ENCODE measurements around the gene CDH4.
"Not testable (repeated sequence)": the region's sequence is repeated elsewhere in the genome, so short reads cannot be mapped to it uniquely, and the experiment has no call there.

The CDH4 gene

GRCh38 chr20:61443443-61444126 lies 191.5 kb downstream of the CDH4 start:
- DNase-seq = no peak

- DNase-seq = no peak
These were observed 192.6 kb downstream of the CDH4 start for GRCh38 chr20:61444637-61445036.

GRCh38 chr20:61445138-61445537 lies 193.1 kb downstream of the CDH4 start:
- DNase-seq = no peak

- no peak for DNase-seq
These were observed 193.7 kb downstream of the CDH4 start for GRCh38 chr20:61445741-61446140.

- DNase-seq = no peak
These were observed 195.9 kb downstream of the CDH4 start for GRCh38 chr20:61447952-61448351.

- DNase-seq = no peak
These were observed 196.3 kb downstream of the CDH4 start for GRCh38 chr20:61448386-61448785.

GRCh38 chr20:61449057-61449609 lies 197.1 kb downstream of the CDH4 start:
- DNase-seq = no peak

GRCh38 chr20:61449916-61450315 lies 197.9 kb downstream of the CDH4 start:
- DNase-seq = no peak

- DNase-seq = no peak
These were observed 198.5 kb downstream of the CDH4 start for GRCh38 chr20:61450549-61450948.

GRCh38 chr20:61451009-61451408 lies 198.9 kb downstream of the CDH4 start:
- DNase-seq = no peak

GRCh38 chr20:61451953-61452352 lies 199.9 kb downstream of the CDH4 start:
- no peak for DNase-seq

GRCh38 chr20:61453219-61453618 lies 201.2 kb downstream of the CDH4 start:
- no peak for DNase-seq

GRCh38 chr20:61453623-61454022 lies 201.6 kb downstream of the CDH4 start:
- not testable (repeated sequence) for DNase-seq

- DNase-seq = no peak
These were observed 202.0 kb downstream of the CDH4 start for GRCh38 chr20:61454053-61454452.

- DNase-seq = no peak
These were observed 203.6 kb downstream of the CDH4 start for GRCh38 chr20:61455508-61456215.

GRCh38 chr20:61457725-61458124 lies 205.7 kb downstream of the CDH4 start:
- DNase-seq = no peak

GRCh38 chr20:61458146-61458746 lies 206.2 kb downstream of the CDH4 start:
- DNase-seq = no peak

- DNase-seq = no peak
These were observed 207.2 kb downstream of the CDH4 start for GRCh38 chr20:61459266-61459665.

- no peak for DNase-seq
These were observed 207.6 kb downstream of the CDH4 start for GRCh38 chr20:61459705-61460104.

- DNase-seq = no peak
These were observed 208.4 kb downstream of the CDH4 start for GRCh38 chr20:61460261-61461052.

GRCh38 chr20:61461461-61461860 lies 209.4 kb downstream of the CDH4 start:
- no peak for DNase-seq

- no peak for DNase-seq
These were observed 212.5 kb downstream of the CDH4 start for GRCh38 chr20:61464307-61465303.

Measured in NCI-H510A treated with DMSO at 0.1 percent for 48 hours (cell line).